ENCODE data around the gene ZBTB43. TPM values are rescaled to one million over a fixed set of nuclear protein-coding genes. Genes with fewer than 3 reads are reported as not detected.

ZBTB43 gene
- total RNA-seq, 3 donors from 2014 or later: 13.8 to 18.9 (median 18.2) TPM

DNA sequence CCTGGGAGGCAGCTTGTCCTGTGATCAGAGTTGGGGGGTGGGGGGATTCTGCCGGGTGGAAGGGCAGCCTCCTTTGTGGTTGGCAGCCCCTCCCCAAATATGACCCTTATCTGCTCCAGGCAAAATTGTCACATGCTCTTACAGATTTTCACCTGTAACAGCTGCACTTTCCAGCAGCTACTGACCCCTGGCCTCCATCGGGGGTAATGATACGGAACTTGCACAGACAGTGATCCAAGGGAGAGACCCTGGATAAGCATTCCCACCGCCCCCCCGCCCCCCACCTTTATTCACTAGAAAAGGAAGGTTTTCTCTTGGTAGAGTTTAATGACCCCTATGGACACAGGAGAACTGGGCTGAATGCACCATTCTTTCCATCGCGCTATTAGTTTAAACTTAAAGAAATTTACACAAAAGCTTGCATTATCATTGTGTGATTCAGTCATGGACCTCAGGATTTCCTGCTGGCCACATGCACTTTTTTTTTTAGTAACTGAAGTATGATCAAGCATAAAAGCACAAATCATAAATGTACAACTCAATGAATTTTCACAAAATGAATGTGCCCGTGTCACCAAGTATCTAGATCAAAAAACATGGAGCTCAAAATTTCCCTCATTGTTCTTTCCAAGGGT is 44.9 kb downstream of the ZBTB43 start:
- ATAC-seq: no peak
- no peaks in the 10 kb centered on the region for H3K9me3 Mint-ChIP-seq
- H3K36me3 Mint-ChIP-seq (ENCODE audit: insufficient read depth): no peaks in the 10 kb centered on the region
- peaks cover 26% of the 10 kb centered on the region for H3K27me3 Mint-ChIP-seq (ENCODE audit: low read depth)
- H3K4me1 Mint-ChIP-seq (ENCODE audit: low read depth): no peaks in the 10 kb centered on the region
- DNase-seq: no peak
- no peak overlapping the region for H3K4me3 Mint-ChIP-seq

DNA sequence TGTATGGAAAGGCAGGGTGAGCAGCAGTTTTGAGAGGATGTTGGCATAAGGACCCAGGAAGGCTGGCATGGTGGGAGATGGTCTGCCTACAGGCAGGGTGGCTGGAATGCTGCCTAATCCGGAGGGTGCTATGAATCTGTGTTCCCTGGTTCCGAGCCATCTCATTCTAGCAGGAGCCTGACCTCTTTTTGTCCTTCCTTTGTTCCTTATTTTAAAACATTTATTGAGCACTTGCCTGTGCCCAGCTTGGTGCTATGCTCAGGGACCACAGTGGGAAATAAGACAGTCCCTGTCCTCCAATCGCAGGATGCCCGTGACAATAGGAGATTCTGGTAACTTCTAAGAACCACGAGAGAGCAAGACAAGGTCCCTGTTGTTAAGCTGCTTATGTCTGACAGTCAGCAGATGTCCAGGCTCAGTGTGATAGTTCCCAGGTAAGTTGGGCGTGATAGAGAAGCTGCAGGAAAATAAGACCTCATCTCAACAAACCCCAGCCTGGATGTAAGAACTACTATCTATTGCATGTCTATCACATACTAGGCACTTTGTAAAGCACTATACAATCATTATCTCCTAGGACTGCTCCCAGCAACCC is 46.5 kb downstream of the ZBTB43 start:
- H3K4me3 Mint-ChIP-seq: no peak overlapping the region
- no peak for DNase-seq
- peaks cover 33% of the 10 kb centered on the region for H3K27me3 Mint-ChIP-seq (ENCODE audit: low read depth)
- no peaks in the 10 kb centered on the region for H3K9me3 Mint-ChIP-seq
- no peaks in the 10 kb centered on the region for H3K36me3 Mint-ChIP-seq (ENCODE audit: insufficient read depth)
- H3K4me1 Mint-ChIP-seq (ENCODE audit: low read depth): no peaks in the 10 kb centered on the region
- no peak for ATAC-seq

DNA sequence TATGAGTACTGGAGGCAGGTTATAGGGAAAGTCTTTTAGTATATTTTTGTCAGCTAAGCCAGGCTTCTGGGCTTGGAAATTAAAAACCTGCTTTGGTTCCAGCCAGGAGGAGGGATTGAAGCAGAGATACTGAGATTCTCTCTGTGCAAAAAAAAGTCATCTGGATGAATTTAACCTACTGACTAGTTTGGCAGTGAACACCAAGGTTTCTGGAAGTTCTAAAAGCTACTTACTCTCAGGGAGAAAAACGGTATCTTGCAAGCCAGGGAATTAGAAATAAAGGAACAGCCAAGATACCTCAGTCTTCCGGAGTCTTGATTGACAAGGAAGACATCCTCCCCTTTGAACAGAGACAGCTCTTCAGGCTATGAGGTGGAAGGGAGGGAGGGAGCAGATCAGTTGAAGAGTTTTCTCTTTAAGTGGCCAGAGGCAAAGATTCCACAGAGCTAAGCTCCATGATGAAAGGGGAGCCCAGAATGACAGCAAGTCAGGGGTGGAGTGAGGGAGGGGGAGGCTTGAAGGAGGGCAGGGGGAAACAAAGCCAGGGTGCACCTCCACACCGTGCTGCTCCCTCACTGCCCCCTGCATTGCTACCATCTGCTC is 47.3 kb downstream of the ZBTB43 start:
- H3K4me1 Mint-ChIP-seq (ENCODE audit: low read depth): no peaks in the 10 kb centered on the region
- H3K4me3 Mint-ChIP-seq: no peak overlapping the region
- ATAC-seq: no peak
- no peaks in the 10 kb centered on the region for H3K36me3 Mint-ChIP-seq (ENCODE audit: insufficient read depth)
- H3K27me3 Mint-ChIP-seq (ENCODE audit: low read depth): peaks cover 34% of the 10 kb centered on the region
- DNase-seq: no peak
- H3K9me3 Mint-ChIP-seq: no peaks in the 10 kb centered on the region

DNA sequence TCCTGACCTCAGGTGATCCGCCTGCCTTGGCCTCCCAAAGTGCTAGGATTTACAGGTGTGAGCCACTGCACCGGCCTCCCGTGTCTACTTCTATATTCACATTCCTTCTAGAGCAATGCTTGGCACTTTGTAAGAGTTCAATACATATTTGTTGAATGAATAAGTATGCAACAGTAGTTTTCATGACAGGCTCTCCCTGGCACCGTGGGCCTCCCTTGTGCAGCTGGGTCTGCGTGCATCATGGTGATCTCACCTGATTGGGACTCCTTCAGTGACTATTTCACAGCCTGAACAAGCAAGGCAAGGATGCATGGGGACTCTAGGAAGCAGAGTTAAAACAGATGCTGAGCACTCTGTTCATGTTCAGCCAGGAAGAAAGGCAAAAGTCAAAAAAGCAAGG is 48.8 kb downstream of the ZBTB43 start:
- ATAC-seq: no peak
- DNase-seq: no peak
- Mint-ChIP-seq H3K4me3 (no peak overlapping the region), H3K36me3 (ENCODE audit: insufficient read depth) (no peaks in the 10 kb centered on the region), H3K9me3 (no peaks in the 10 kb centered on the region), H3K4me1 (ENCODE audit: low read depth) (no peaks in the 10 kb centered on the region), H3K27me3 (ENCODE audit: low read depth) (peaks cover 44% of the 10 kb centered on the region)

DNA sequence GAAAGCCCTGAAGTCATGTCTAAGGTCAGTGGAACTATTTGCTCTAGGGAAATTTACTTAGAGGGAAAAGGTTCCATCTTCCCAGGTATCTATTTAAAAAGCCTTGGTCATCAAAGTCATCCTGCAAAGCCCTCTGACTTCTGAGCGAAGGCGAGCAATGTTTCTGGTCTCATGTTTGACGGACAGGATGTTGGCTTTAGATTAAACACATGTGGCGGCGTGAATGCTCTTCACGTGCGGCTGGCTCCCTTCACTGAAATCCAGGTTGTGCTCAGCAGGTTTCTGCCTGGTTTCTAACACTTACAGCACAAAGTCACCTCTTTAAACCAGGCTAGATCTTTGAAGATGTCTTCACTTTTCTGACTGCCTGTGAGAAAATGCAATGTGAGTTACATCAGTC is 49.9 kb downstream of the ZBTB43 start:
- H3K36me3 Mint-ChIP-seq (ENCODE audit: insufficient read depth): no peaks in the 10 kb centered on the region
- peaks cover 44% of the 10 kb centered on the region for H3K27me3 Mint-ChIP-seq (ENCODE audit: low read depth)
- peaks cover 4% of the 10 kb centered on the region for H3K4me1 Mint-ChIP-seq (ENCODE audit: low read depth)
- no peak overlapping the region for H3K4me3 Mint-ChIP-seq
- ATAC-seq: no peak
- no peaks in the 10 kb centered on the region for H3K9me3 Mint-ChIP-seq
- DNase-seq: no peak

DNA sequence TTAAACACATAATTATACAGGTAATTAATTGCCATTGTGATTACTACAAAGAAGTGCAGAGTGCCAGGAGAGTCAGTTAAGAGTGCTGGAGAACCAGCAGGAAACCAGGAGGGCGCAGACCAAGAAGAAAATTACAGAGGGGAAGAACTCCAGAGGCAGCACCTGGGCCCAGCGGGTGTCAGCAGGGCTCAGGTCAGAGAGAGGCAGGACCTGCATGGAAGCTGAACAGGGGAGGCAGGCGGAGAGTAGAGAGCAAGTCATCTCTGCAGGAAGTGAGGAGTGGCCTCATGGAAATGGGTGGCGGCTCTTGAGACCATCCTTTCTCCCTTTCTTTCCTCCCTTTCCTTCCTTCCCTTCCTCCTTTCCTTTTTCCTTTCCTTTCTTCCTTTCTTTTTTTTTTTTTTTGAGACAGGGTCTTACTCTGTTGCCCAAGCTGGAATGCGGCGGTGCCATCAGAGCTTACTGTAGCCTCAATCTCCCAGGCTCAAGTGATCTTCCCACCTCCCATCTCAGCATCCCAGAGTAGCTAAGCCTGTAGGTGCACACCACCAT is 51.6 kb downstream of the ZBTB43 start:
- Mint-ChIP-seq H3K4me1 (ENCODE audit: low read depth) (peaks cover 8% of the 10 kb centered on the region), H3K36me3 (ENCODE audit: insufficient read depth) (no peaks in the 10 kb centered on the region), H3K27me3 (ENCODE audit: low read depth) (peaks cover 34% of the 10 kb centered on the region), H3K9me3 (no peaks in the 10 kb centered on the region), H3K4me3 (no peak overlapping the region)
- DNase-seq (no peak), ATAC-seq (no peak)

DNA sequence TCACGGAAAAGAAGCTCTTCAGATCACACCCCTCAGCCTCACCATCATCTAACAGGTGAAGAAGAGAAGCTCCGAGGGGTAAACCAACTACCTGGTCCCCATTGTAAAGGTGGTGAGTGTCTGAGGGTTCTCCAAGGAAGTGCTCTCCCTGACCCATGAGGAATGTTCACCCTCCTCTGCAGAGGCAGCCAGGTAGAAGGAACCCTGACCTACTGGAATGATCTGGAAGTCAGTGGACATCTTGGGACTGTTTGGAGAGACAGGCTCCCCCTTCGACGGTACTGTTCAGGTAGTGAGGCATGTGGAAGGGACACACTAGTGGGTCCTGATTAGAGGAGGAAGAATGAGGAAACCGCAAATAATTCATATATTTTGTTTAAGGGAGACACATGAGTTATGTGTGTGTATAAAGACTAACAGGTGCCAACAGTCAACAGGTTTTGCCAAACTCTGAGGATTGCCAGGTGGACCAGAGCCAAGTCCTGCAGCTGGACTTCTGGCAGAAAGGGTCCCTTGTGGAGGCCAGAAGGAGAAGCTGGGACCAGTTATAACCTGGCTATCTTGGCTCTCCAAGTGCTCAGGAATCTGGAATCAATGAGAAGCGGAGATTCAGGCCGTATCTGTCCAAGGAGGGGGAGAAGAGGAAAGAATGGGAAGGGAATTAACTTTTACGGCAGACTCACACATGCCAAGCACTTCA is 52.6 kb downstream of the ZBTB43 start:
- peaks cover 30% of the 10 kb centered on the region for H3K27me3 Mint-ChIP-seq (ENCODE audit: low read depth)
- peaks cover 19% of the 10 kb centered on the region for H3K4me1 Mint-ChIP-seq (ENCODE audit: low read depth)
- H3K9me3 Mint-ChIP-seq: no peaks in the 10 kb centered on the region
- ATAC-seq (no peak), DNase-seq (no peak)
- no peak overlapping the region for H3K4me3 Mint-ChIP-seq
- H3K36me3 Mint-ChIP-seq (ENCODE audit: insufficient read depth): no peaks in the 10 kb centered on the region

DNA sequence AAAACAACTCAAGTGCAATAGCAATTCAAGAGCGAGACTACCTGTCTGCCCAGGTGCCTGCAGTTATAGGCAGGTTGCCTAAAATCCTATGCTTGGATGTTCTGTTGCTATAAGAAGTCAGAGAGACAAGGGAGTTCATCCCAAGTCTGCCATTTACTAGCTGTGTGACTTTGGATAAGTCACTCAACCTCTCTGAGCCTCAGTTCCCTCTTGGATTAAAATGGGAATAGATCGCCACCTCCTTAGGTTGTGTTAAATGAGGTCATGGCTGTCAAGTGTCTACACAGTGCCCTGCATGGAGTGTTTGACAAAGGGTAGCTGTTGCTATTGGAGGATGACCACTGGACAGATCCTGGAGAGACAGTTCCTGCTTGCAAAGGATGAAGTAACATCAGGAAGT is 54.3 kb downstream of the ZBTB43 start:
- Mint-ChIP-seq H3K4me3 (peak overlapping the region; percentile 78), H3K36me3 (ENCODE audit: insufficient read depth) (no peaks in the 10 kb centered on the region)

DNA sequence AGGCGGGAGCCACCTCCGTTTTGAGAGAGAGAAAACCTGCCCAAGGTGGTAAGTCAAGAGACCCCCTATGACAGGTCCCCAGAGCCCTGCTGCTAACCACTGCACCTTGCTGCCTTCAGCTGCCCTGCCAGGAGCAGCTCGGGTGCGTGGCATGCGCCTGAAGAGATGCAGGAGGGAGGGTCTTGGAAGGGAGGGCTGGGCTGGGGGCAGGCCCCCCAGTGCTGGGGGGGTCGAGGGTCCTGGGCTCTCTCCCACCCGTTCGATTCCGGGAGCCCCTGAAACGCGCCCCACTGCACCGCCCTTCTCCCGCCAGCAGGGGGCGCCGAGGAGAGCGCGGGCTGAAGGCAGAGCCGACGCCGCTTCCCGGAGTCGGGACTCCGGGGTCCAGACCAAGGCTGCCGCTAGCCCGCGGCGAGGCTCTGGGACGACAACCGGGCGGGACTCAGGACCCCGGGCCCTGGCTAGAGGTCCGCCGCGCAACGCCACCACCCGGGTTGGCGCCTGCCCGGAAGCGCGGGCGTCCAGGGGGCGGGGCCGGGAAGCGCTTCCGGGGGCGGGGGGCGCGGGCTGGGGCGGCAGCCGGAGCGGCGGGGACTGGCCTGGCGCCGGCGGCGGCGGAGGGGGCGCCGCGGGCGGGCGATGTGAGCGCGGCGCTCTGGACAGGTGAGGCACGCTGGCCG is 55.4 kb downstream of the ZBTB43 start, which contains the start of gene ZBTB34:
ZBTB34 (plus strand) TSS at position 563 of the 680 bp plus-strand sequence. CDS start 18,761 bp downstream, outside the sequence.
- peak; percentile 85 for ATAC-seq
- peak; percentile 71 for DNase-seq
- peak within 1 kb of the TSS; percentile 82 for H3K4me3 Mint-ChIP-seq
- H3K36me3 Mint-ChIP-seq (ENCODE audit: insufficient read depth): peaks cover 3% of the 10 kb centered on the region
- H3K4me1 Mint-ChIP-seq (ENCODE audit: low read depth): peaks cover 28% of the 10 kb centered on the region
- peaks cover 15% of the 10 kb centered on the region for H3K27me3 Mint-ChIP-seq (ENCODE audit: low read depth)
- H3K9me3 Mint-ChIP-seq: no peaks in the 10 kb centered on the region

More for the DNA sequence above, 54.3 kb downstream of the ZBTB43 start:
- no peaks in the 10 kb centered on the region for H3K9me3 Mint-ChIP-seq
- DNase-seq: no peak
- H3K4me1 Mint-ChIP-seq (ENCODE audit: low read depth): peaks cover 27% of the 10 kb centered on the region
- no peak for ATAC-seq
- H3K27me3 Mint-ChIP-seq (ENCODE audit: low read depth): peaks cover 19% of the 10 kb centered on the region

DNA sequence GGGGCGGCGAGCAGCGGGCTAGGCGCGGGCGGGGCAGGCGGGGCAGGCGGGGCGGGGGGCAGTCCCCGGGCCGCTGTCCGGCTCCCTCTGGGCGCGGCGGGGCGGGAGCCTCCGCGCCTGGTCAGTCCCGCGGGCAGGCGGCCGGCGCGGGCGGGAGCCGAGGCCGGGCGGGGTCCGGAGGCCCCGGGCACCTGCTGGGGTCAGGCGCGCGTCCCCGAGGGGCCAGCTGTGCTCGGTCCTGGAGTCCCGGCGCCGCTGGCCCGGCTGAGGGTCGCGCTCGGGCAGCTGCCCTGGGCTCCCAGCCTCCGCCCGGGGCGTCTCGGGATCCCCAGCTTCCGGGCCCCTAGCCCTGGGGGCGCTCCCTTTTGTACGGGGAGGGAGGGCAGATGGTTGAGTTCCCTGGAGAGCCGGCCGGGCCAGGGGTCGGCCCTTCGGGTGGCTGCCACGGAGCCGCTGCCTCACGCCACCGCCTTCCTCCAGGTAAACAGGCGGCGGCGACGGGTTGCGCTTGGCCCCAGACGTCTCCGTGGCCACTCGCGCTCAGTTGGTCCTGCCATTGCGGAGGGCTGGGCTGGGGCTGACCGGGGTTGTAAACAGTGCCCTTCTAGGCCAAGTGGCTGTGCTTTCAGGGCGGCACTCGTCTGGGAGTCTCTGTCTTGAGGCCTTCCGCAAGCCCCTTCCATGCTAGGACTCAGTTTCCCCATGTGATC is 56.1 kb downstream of the ZBTB43 start:
- Mint-ChIP-seq H3K4me1 (ENCODE audit: low read depth) (peaks cover 28% of the 10 kb centered on the region), H3K36me3 (ENCODE audit: insufficient read depth) (peaks cover 3% of the 10 kb centered on the region)
- DNase-seq: no peak

DNA sequence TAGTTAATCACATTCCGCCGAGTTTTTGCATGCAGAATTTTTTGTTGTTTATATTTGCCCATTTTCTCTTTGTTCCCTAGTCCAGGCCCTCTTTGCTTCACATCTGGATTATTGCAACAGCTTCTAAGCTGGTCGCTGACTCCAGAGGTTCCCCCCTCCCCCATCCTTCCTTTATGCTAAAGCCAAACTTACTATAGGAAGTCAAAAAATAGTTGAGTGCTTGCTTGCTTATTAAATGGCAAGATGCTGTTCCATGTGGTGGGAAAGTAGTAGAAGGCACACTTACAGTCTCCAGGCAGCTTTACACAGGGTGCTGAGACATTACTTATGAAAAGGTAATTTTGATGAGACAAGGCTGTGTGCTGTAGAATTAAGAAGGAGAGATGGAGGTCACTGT is 56.9 kb downstream of the ZBTB43 start:
- ATAC-seq (no peak), DNase-seq (no peak)
- peaks cover 29% of the 10 kb centered on the region for H3K4me1 Mint-ChIP-seq (ENCODE audit: low read depth)
- peak overlapping the region; percentile 82 for H3K4me3 Mint-ChIP-seq
- H3K36me3 Mint-ChIP-seq (ENCODE audit: insufficient read depth): peaks cover 3% of the 10 kb centered on the region
- no peaks in the 10 kb centered on the region for H3K9me3 Mint-ChIP-seq
- peaks cover 11% of the 10 kb centered on the region for H3K27me3 Mint-ChIP-seq (ENCODE audit: low read depth)

More for the DNA sequence above, 56.1 kb downstream of the ZBTB43 start:
- Mint-ChIP-seq H3K4me3 (peak overlapping the region; percentile 82), H3K9me3 (no peaks in the 10 kb centered on the region), H3K27me3 (ENCODE audit: low read depth) (peaks cover 12% of the 10 kb centered on the region)
- ATAC-seq: peak; percentile 26 to 31

DNA sequence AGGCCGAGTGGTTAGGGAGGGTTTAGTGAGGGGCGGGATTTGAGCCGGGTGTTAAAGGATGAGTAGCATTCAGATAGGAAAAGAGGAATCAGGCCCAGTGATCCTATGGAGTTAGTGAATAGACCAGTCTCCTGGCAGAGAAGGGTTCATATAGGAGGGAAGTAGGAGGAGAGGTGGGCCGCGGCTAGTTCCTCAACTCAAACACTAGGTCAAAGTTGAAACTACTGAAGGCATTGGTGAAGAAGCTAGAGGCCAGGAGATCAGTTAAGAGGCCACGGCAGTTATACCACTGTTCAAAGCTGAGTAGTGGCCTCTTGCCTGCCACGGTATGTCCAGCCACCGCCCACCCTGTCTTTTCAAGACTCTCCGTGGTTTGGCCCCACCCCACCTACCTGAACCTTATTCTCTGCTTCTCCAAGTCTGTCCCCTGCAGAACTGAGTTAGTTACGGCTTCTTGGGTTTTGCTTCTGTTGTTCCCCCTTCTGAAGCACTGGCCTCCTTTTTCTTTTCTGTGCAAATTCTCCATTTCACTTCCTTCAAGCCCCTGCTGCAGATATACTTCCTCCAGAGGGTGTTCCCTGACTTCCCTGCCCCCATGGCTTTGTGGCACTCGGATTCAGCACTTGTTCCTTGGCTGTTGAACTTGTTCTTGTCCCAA is 57.4 kb downstream of the ZBTB43 start:
- H3K27me3 Mint-ChIP-seq (ENCODE audit: low read depth): peaks cover 10% of the 10 kb centered on the region

DNA sequence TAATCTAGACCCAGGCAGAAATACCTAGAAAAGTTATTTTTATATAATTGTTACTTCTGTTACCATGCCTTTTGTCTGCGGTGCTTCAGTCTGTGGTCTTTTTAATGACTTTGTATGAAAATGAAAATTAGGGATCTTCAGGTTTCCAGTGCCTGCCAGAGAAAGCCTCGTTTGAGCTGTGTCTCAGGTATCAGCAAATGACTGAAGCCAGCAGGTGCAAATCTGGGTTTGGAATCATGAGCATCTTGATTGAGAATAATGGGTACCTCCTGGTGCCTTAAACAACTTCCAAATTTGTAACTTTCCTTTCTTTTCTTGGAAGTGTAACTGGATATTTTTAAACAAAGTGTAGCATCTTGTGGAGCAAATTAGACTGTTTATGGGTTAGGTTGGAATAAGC is 59.9 kb downstream of the ZBTB43 start:
- no peaks in the 10 kb centered on the region for H3K27me3 Mint-ChIP-seq (ENCODE audit: low read depth)
- no peaks in the 10 kb centered on the region for H3K9me3 Mint-ChIP-seq
- H3K4me3 Mint-ChIP-seq: no peak overlapping the region
- DNase-seq (no peak), ATAC-seq (no peak)
- peaks cover 38% of the 10 kb centered on the region for H3K4me1 Mint-ChIP-seq (ENCODE audit: low read depth)
- H3K36me3 Mint-ChIP-seq (ENCODE audit: insufficient read depth): peaks cover 6% of the 10 kb centered on the region

More for the DNA sequence above, 57.4 kb downstream of the ZBTB43 start:
- DNase-seq (no peak), ATAC-seq (no peak)
- peaks cover 6% of the 10 kb centered on the region for H3K36me3 Mint-ChIP-seq (ENCODE audit: insufficient read depth)
- H3K9me3 Mint-ChIP-seq: no peaks in the 10 kb centered on the region
- peak overlapping the region; percentile 82 for H3K4me3 Mint-ChIP-seq
- H3K4me1 Mint-ChIP-seq (ENCODE audit: low read depth): peaks cover 30% of the 10 kb centered on the region
